Panc1 (cell line): Measurements from ENCODE around the gene ADAMTS15. TPM values are rescaled to one million over a fixed set of nuclear protein-coding genes. Genes with fewer than 3 reads are reported as not detected.

Experiments used
- ATAC-seq: fragments of 200-7000 bp; cut with Tn5 transposase; 2 replicates; pipeline ENCODE4 v1.9.1; 2020; ENCODE audit warnings: mild to moderate bottlenecking, moderate library complexity
- BruUV-seq: library from RNA; stranded (reverse); fragments of 400-500 nt; replicated peaks from 2 replicates; lab custom pipeline; 2021; lab: Mats Ljungman, UMichigan
- CTCF ChIA-PET: fragments of 300-600 bp; sonication (Branson Sonifier 250); formaldehyde crosslinking; loops from one replicate; lab custom pipeline; 2022; ENCODE audit warnings: antibody characterized with exemption; lab: Charles Lee
- POLR2A ChIA-PET: fragments of 300-600 bp; sonication (Branson Sonifier 250); formaldehyde crosslinking; loops from one replicate; lab custom pipeline; 2022; ENCODE audit warnings: antibody characterized with exemption; lab: Charles Lee
- DNase-seq: peaks from one replicate; pipeline ENCODE4 v3.0.0-alpha.2; 2010; ENCODE audit warnings: low read depth, low spot score
- H3K27ac ChIP-seq: 2 replicates; pipeline ENCODE4 v1.5.1; 2011; ENCODE audit warnings: mild to moderate bottlenecking, low read length, inconsistent platforms
- H3K27me3 ChIP-seq: fragments of 200-500 bp; sonication (Bioruptor generic); 2 replicates; pipeline ENCODE4 v1.6.0; 2014; ENCODE audit warnings: low read length, inconsistent platforms; ENCODE audit not compliant: control insufficient read depth, insufficient read depth
- H3K36me3 ChIP-seq: fragments of 200-500 bp; sonication (Bioruptor generic); 2 replicates; pipeline ENCODE4 v1.5.1; 2014; ENCODE audit warnings: inconsistent platforms, mild to moderate bottlenecking, low read length, moderate library complexity; ENCODE audit not compliant: control insufficient read depth, insufficient read depth
- H3K4me1 ChIP-seq: 2 replicates; pipeline ENCODE4 v1.5.1; 2011; ENCODE audit warnings: inconsistent platforms, mild to moderate bottlenecking, low read length, moderate library complexity; ENCODE audit not compliant: control insufficient read depth, insufficient read depth
- H3K4me3 ChIP-seq, 2 experiments: 2 replicates each; pipeline ENCODE4 v1.5.1; 2011 to 2012; ENCODE audit warnings: low read depth in 2 of 2, low read length in 2 of 2, mild to moderate bottlenecking in 2 of 2, inconsistent platforms in 1 of 2, moderate library complexity in 1 of 2
- H3K9me3 ChIP-seq: fragments of 200-500 bp; sonication (Bioruptor generic); 2 replicates; pipeline ENCODE4 v1.5.1; 2014; ENCODE audit warnings: low read depth, mild to moderate bottlenecking, inconsistent platforms, low read length, moderate library complexity; ENCODE audit not compliant: control insufficient read depth, insufficient read depth
- CTCF ChIP-seq: fragments of 450-650 bp; IDR thresholded peaks from 2 replicates; pipeline ENCODE4 v1.5.1; 2017; ENCODE audit warnings: mild to moderate bottlenecking
- POLR2AphosphoS5 ChIP-seq: IDR thresholded peaks from 2 replicates; pipeline ENCODE4 v1.6.1; 2012; ENCODE audit warnings: mild to moderate bottlenecking, low read depth, low read length, moderate library complexity
- REST ChIP-seq, 2 experiments: IDR thresholded peaks; 2 replicates each; pipeline ENCODE4 v1.6.1; 2011 to 2012; ENCODE audit warnings: low read depth in 2 of 2, control low read depth in 1 of 2, low read length in 1 of 2, mild to moderate bottlenecking in 1 of 2, moderate library complexity in 1 of 2; ENCODE audit not compliant: insufficient read depth in 1 of 2
- SIN3A ChIP-seq: IDR thresholded peaks from 2 replicates; pipeline ENCODE4 v1.6.1; 2012; ENCODE audit warnings: low read depth, mild to moderate bottlenecking, low read length, moderate library complexity, borderline replicate concordance; ENCODE audit not compliant: insufficient read depth
- TCF7L2 ChIP-seq: IDR thresholded peaks from 2 replicates; pipeline ENCODE4 v1.6.1; 2011; ENCODE audit warnings: mild to moderate bottlenecking, low read depth, low read length, inconsistent platforms
- in situ Hi-C: cut with HindIII; loops from 2 replicates; pipeline ENCODE4 v1.10.0; 2016; ENCODE audit warnings: low sequenced_read_pairs, low pct_unique_long_range_greater_than_20kb
- intact Hi-C: fragments of 100-400 bp; cut with micrococcal nuclease; formaldehyde crosslinking; loops from one replicate; pipeline ENCODE4 v1.10.0; 2022; ENCODE audit not compliant: unreplicated experiment
- total RNA-seq: library from RNA; stranded (reverse); gene quantifications from one replicate; pipeline ENCODE4 v1.2.1, GENCODE V29; 2021; ENCODE audit not compliant: unreplicated experiment

Gene ADAMTS15
- total RNA-seq, 1 experiment from 2014 or later: 39.9 TPM

GRCh38 chr11:130513132-130513531 lies 64.7 kb downstream of the ADAMTS15 start:
- no peaks in the 10 kb centered on the region; the same call in 1 of the 2 replicates for H3K9me3 ChIP-seq
- H3K27me3 ChIP-seq: no peaks in the 10 kb centered on the region
- peaks cover 16% of the 10 kb centered on the region for H3K4me1 ChIP-seq
- H3K4me3 ChIP-seq: no peak overlapping the region
- no peaks in the 10 kb centered on the region for H3K36me3 ChIP-seq
- ChIA-PET CTCF (no interaction called here), POLR2A (no interaction called here)
- intact Hi-C loops (no loop called here), in situ Hi-C loops (no loop called here)
- no peak for TF ChIP-seq TCF7L2
- no peak for TF ChIP-seq CTCF
- TF ChIP-seq POLR2AphosphoS5: no peak
- TF ChIP-seq REST (IDR thresholded peaks at IDR 0.05; ENCODE audit: insufficient read depth in 1 of 2, low read depth in 2 of 2, low read length in 1 of 2): no peak
- no peak for TF ChIP-seq SIN3A
- H3K27ac ChIP-seq: peak overlapping the region; percentile 48; the same call in 1 of the 2 replicates
- DNase-seq (no peak), ATAC-seq (no peak)
- BruUV-seq: no TSS peak

- Histone ChIP-seq H3K36me3 (no peaks in the 10 kb centered on the region), H3K4me1 (peaks cover 16% of the 10 kb centered on the region), H3K27me3 (no peaks in the 10 kb centered on the region), H3K4me3 (no peak overlapping the region), H3K9me3 (no peaks in the 10 kb centered on the region), H3K27ac (no peak overlapping the region)
- POLR2A ChIA-PET: interaction anchor here (0.6 kb wide), 1 partner anchor 11 kb away, joined by 3 read pairs; no protein-coding TSS in a partner anchor
- intact Hi-C loops: no loop called here
- CTCF ChIA-PET: no interaction called here
- DNase-seq: no peak
- no TSS peak for BruUV-seq
- TF ChIP-seq POLR2AphosphoS5 (no peak), REST (IDR thresholded peaks at IDR 0.05; ENCODE audit: insufficient read depth in 1 of 2, low read depth in 2 of 2, low read length in 1 of 2) (no peak), SIN3A (no peak), CTCF (no peak), TCF7L2 (no peak)
- in situ Hi-C loops: no loop called here
- no peak for ATAC-seq
Observed at GRCh38 chr11:130514316-130514715, 65.9 kb downstream of the ADAMTS15 start.
